GM23248 (cell line): ENCODE measurements around the gene MRGPRD.

Experiments
- EZH2 ChIP-seq: fragments of 200-600 bp; sonication (generic); IDR thresholded peaks from 2 replicates; pipeline ENCODE4 v1.6.1; 2018; ENCODE audit warnings: antibody characterized with exemption, mild to moderate bottlenecking; ENCODE audit not compliant: insufficient read depth, poor library complexity, severe bottlenecking
- EZH2phosphoT487 ChIP-seq: fragments of 200-600 bp; sonication (generic); IDR thresholded peaks from 2 replicates; pipeline ENCODE4 v1.6.1; 2018; ENCODE audit warnings: antibody characterized with exemption, moderate library complexity, mild to moderate bottlenecking, low read depth; ENCODE audit not compliant: insufficient read depth

- TF ChIP-seq EZH2 (no peak), EZH2phosphoT487 (no peak)
Measured at GRCh38 chr11:69001243-69002081, 20.7 kb upstream of the MRGPRD start.
